Measurements from ENCODE around the gene LYPD6. TPM values are rescaled to one million over a fixed set of nuclear protein-coding genes. Genes with fewer than 3 reads are reported as not detected.
A peak's percentile ranks its signal among the peaks of the same experiment; 100 is the strongest.

The LYPD6 gene
- total RNA-seq, 8 experiments from 2014 or later = 0.41 to 4.6 (median 2.6) TPM

GRCh38 chr2:149355716-149356422, 25.5 kb downstream of the LYPD6 start:
- in situ Hi-C loops (cut with MboI; ENCODE audit: low pct_unique_long_range_greater_than_20kb in 2 of 9, low sequenced_read_pairs in 9 of 9, unreplicated experiment in 9 of 9) = no loop called here
- 58 to 93% (median 83%) methylated on average over 1 to 4 of the region's 4 CpGs for WGBS, 10 experiments
- no peak for ATAC-seq (replicated peaks in 6 of 8)
- H3K4me1 ChIP-seq (replicated peaks in 1 of 2) = no peaks in the 10 kb centered on the region
- H3K27ac ChIP-seq = no peak overlapping the region
- H3K4me3 ChIP-seq = no peak overlapping the region

- no peak overlapping the region for H3K4me3 ChIP-seq
- in situ Hi-C loops (cut with MboI; ENCODE audit: low pct_unique_long_range_greater_than_20kb in 2 of 9, low sequenced_read_pairs in 9 of 9, unreplicated experiment in 9 of 9) = no loop called here
- no peaks in the 10 kb centered on the region for H3K4me1 ChIP-seq (replicated peaks in 1 of 2)
- H3K27ac ChIP-seq = no peak overlapping the region
- no peak for ATAC-seq (replicated peaks in 6 of 8)
Observed at GRCh38 chr2:149357058-149357457, 26.7 kb downstream of the LYPD6 start.

- no peak for ATAC-seq (replicated peaks in 6 of 8)
- Histone ChIP-seq H3K4me3 (no peak overlapping the region), H3K27ac (no peak overlapping the region), H3K4me1 (replicated peaks in 1 of 2) (no peaks in the 10 kb centered on the region)
- 0 to 50% (median 40%) methylated on average over 1 of the region's 1 CpG; no CpG with 5 or more reads in 7 of the 10 experiments for WGBS, 10 experiments
- in situ Hi-C loops (cut with MboI; ENCODE audit: low pct_unique_long_range_greater_than_20kb in 2 of 9, low sequenced_read_pairs in 9 of 9, unreplicated experiment in 9 of 9) = no loop called here
Observed at GRCh38 chr2:149360106-149360505, 29.7 kb downstream of the LYPD6 start.

GRCh38 chr2:149363958-149364357, 33.6 kb downstream of the LYPD6 start:
- H3K27ac ChIP-seq = no peak overlapping the region
- no peak overlapping the region for H3K4me3 ChIP-seq
- in situ Hi-C loops (cut with MboI; ENCODE audit: low pct_unique_long_range_greater_than_20kb in 2 of 9, low sequenced_read_pairs in 9 of 9, unreplicated experiment in 9 of 9) = no loop called here
- WGBS, 10 experiments = 50 to 86% (median 71%) methylated on average over 1 of the region's 1 CpG; no CpG with 5 or more reads in 3 of the 10 experiments
- no peak for ATAC-seq (replicated peaks in 6 of 8)
- H3K4me1 ChIP-seq (replicated peaks in 1 of 2) = no peaks in the 10 kb centered on the region

GRCh38 chr2:149364839-149365238, 34.5 kb downstream of the LYPD6 start:
- Histone ChIP-seq H3K4me3 (no peak overlapping the region), H3K4me1 (replicated peaks in 1 of 2) (no peaks in the 10 kb centered on the region), H3K27ac (no peak overlapping the region)
- ATAC-seq (replicated peaks in 6 of 8) = no peak
- in situ Hi-C loops (cut with MboI; ENCODE audit: low pct_unique_long_range_greater_than_20kb in 2 of 9, low sequenced_read_pairs in 9 of 9, unreplicated experiment in 9 of 9) = no loop called here

GRCh38 chr2:149365931-149366583, 35.7 kb downstream of the LYPD6 start:
- Histone ChIP-seq H3K4me1 (replicated peaks in 1 of 2) (no peaks in the 10 kb centered on the region), H3K4me3 (no peak overlapping the region), H3K27ac (no peak overlapping the region)
- peak in 3 of 8 experiments; percentile 61 to 76 (median 75) for ATAC-seq (replicated peaks in 6 of 8)
- in situ Hi-C loops (cut with MboI; ENCODE audit: low pct_unique_long_range_greater_than_20kb in 2 of 9, low sequenced_read_pairs in 9 of 9, unreplicated experiment in 9 of 9) = no loop called here
- WGBS, 10 experiments = 28 to 96% (median 83%) methylated on average over 1 to 5 of the region's 5 CpGs; no CpG with 5 or more reads in 1 of the 10 experiments

- WGBS, 10 experiments = 80 to 100% (median 89%) methylated on average over 1 to 5 of the region's 5 CpGs; no CpG with 5 or more reads in 5 of the 10 experiments
- H3K4me3 ChIP-seq = no peak overlapping the region
- in situ Hi-C loops (cut with MboI; ENCODE audit: low pct_unique_long_range_greater_than_20kb in 2 of 9, low sequenced_read_pairs in 9 of 9, unreplicated experiment in 9 of 9) = no loop called here
- H3K27ac ChIP-seq = no peak overlapping the region
- ATAC-seq (replicated peaks in 6 of 8) = no peak
- peaks cover 0 to under 1% of the 10 kb centered on the region in 2 donors for H3K4me1 ChIP-seq (replicated peaks in 1 of 2)
Observed at GRCh38 chr2:149370061-149370775, 39.8 kb downstream of the LYPD6 start.

- Histone ChIP-seq H3K4me3 (no peak overlapping the region), H3K4me1 (replicated peaks in 1 of 2) (peaks cover 3 to 10% of the 10 kb centered on the region in 2 donors), H3K27ac (no peak overlapping the region)
- WGBS, 10 experiments = 78 to 100% (median 93%) methylated on average over 1 to 6 of the region's 6 CpGs; no CpG with 5 or more reads in 3 of the 10 experiments
- no peak for ATAC-seq (replicated peaks in 6 of 8)
- in situ Hi-C loops (cut with MboI; ENCODE audit: low pct_unique_long_range_greater_than_20kb in 2 of 9, low sequenced_read_pairs in 9 of 9, unreplicated experiment in 9 of 9) = no loop called here
Observed at GRCh38 chr2:149371476-149371875, 41.1 kb downstream of the LYPD6 start.

GRCh38 chr2:149375801-149376361, 45.5 kb downstream of the LYPD6 start:
- Histone ChIP-seq H3K4me1 (replicated peaks in 1 of 2) (peaks cover 3 to 15% of the 10 kb centered on the region in 2 donors), H3K27ac (no peak overlapping the region), H3K4me3 (no peak overlapping the region)
- peak; percentile 68 to 95 (median 80) for ATAC-seq (replicated peaks in 6 of 8)
- in situ Hi-C loops (cut with MboI; ENCODE audit: low pct_unique_long_range_greater_than_20kb in 2 of 9, low sequenced_read_pairs in 9 of 9, unreplicated experiment in 9 of 9) = no loop called here
- WGBS, 10 experiments = 1 to 52% (median 13%) methylated on average over 3 to 8 of the region's 8 CpGs; no CpG with 5 or more reads in 2 of the 10 experiments

GRCh38 chr2:149380205-149380604, 49.8 kb downstream of the LYPD6 start:
- WGBS, 10 experiments = 82 to 100% (median 93%) methylated on average over 1 to 4 of the region's 4 CpGs; no CpG with 5 or more reads in 3 of the 10 experiments
- in situ Hi-C loops (cut with MboI; ENCODE audit: low pct_unique_long_range_greater_than_20kb in 2 of 9, low sequenced_read_pairs in 9 of 9, unreplicated experiment in 9 of 9) = no loop called here

GRCh38 chr2:149383340-149383739, 53.0 kb downstream of the LYPD6 start:
- Histone ChIP-seq H3K4me1 (replicated peaks in 1 of 2) (no peaks in the 10 kb centered on the region), H3K27ac (no peak overlapping the region), H3K4me3 (no peak overlapping the region)
- 11 to 100% (median 96%) methylated on average over 1 of the region's 1 CpG; no CpG with 5 or more reads in 2 of the 10 experiments for WGBS, 10 experiments
- peak in 2 of 8 experiments; percentile 83 to 91 for ATAC-seq (replicated peaks in 6 of 8)
- in situ Hi-C loops (cut with MboI; ENCODE audit: low pct_unique_long_range_greater_than_20kb in 2 of 9, low sequenced_read_pairs in 9 of 9, unreplicated experiment in 9 of 9) = no loop called here

More at GRCh38 chr2:149380205-149380604, 49.8 kb downstream of the LYPD6 start:
- Histone ChIP-seq H3K27ac (no peak overlapping the region), H3K4me1 (replicated peaks in 1 of 2) (peaks cover 3 to 15% of the 10 kb centered on the region in 2 donors), H3K4me3 (no peak overlapping the region)
- no peak for ATAC-seq (replicated peaks in 6 of 8)

GRCh38 chr2:149385350-149385749, 55.0 kb downstream of the LYPD6 start:
- no peaks in the 10 kb centered on the region for H3K4me1 ChIP-seq (replicated peaks in 1 of 2)
- in situ Hi-C loops (cut with MboI; ENCODE audit: low pct_unique_long_range_greater_than_20kb in 2 of 9, low sequenced_read_pairs in 9 of 9, unreplicated experiment in 9 of 9) = no loop called here
- WGBS, 10 experiments = 40 to 60% (median 50%) methylated on average over 1 of the region's 1 CpG; no CpG with 5 or more reads in 5 of the 10 experiments
- no peak overlapping the region for H3K27ac ChIP-seq
- no peak overlapping the region for H3K4me3 ChIP-seq
- peak in 1 of 8 experiments; percentile 41 for ATAC-seq (replicated peaks in 6 of 8)

- no peak for ATAC-seq (replicated peaks in 6 of 8)
- in situ Hi-C loops (cut with MboI; ENCODE audit: low pct_unique_long_range_greater_than_20kb in 2 of 9, low sequenced_read_pairs in 9 of 9, unreplicated experiment in 9 of 9) = no loop called here
- WGBS, 10 experiments = 40 to 100% (median 92%) methylated on average over 1 to 2 of the region's 2 CpGs; no CpG with 5 or more reads in 2 of the 10 experiments
- Histone ChIP-seq H3K4me1 (replicated peaks in 1 of 2) (no peaks in the 10 kb centered on the region), H3K4me3 (no peak overlapping the region), H3K27ac (no peak overlapping the region)
Observed at GRCh38 chr2:149387411-149387810, 57.0 kb downstream of the LYPD6 start.
